Measurements from ENCODE around the gene MAGOHB.
A peak's percentile ranks its signal among the peaks of the same experiment; 100 is the strongest.
"Not testable (repeated sequence)": the region's sequence is repeated elsewhere in the genome, so short reads cannot be mapped to it uniquely, and the experiment has no call there.

MAGOHB gene

DNA sequence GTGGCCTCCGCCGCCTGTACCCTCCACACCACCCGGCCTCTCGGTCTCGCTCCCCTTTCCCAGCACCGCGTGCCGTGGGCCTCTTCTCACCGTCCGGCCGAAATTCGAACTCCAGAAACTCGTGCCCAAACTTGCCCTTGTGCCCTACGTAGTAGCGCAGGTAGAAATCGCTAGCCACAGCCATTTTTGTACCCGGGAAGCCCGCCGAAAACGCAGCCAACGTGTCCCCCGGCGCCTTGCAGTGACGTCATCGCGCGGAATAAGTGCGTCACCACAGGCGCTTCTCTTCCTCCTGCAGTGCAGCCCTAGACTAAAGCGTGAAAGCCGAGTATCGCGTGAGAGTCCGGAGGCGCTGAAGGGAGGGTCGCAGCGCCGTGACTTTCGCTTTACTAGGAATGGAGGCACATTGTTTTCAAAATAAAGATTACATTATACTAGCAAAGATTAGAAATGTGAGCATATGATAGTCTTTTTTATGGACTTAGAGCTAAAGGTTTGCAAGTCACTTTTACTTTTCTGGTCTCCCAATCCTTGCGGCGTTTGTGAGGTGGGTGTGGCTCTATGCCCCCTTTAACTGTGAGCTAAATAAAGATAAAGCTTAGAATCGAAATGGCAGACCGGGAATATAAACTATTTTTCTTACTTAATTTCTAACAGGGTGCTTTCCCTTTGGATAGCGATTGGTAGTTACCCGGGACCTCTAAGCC is at the start of gene MAGOHB:
MAGOHB (minus strand) TSS at position 261 of the 707 bp plus-strand sequence; CDS start at position 184, 77 bp downstream.
- Histone ChIP-seq H3K27me3 (no peaks in the 10 kb centered on the region), H3K9me3 (replicated peaks in 1 of 11) (no peaks in the 10 kb centered on the region), H3K4me2 (peak within 1 kb of the TSS; percentile 78 to 98 (median 90)), H3K9ac (peak within 1 kb of the TSS; percentile 89 to 95 (median 92)), H3K27ac (peak within 1 kb of the TSS; percentile 86 to 95 (median 92)), H3K4me3 (peak within 1 kb of the TSS; percentile 80 to 91 (median 84)), H3K4me1 (peaks cover 15 to 25% (median 22%) of the 10 kb centered on the region in 10 experiments), H4K20me1 (no peaks in the 10 kb centered on the region), H3K36me3 (peaks cover 17 to 38% (median 32%) of the 10 kb centered on the region in 11 experiments; a peak in 21 of 22 replicates)
- TF ChIP-seq Cebpa-rat (IDR thresholded peaks at IDR 0.05): no peak

DNA sequence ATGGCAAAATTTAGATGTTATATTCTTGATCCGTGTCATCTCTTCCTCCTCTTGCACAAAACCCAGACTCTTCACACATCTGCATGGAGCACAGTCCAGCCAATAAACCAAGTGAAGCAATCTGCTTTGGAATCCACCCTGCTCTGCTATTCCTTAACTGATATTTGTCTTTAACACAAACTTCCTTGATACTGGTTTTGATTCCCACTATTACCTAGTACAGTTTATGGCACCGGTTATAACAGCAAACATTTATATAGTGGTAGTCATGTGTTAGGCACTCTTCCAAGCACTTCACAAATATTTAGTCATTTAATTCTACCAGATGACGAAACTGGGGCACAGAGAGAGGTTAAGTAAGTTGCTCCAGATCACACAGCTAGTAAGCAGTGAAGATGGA is 47.9 kb upstream of the MAGOHB start:
- Histone ChIP-seq H3K4me2 (no peak overlapping the region), H4K20me1 (no peaks in the 10 kb centered on the region), H3K27me3 (no peaks in the 10 kb centered on the region), H3K4me1 (peaks cover 0 to 8% (median 0%) of the 10 kb centered on the region in 10 experiments; a peak in 2 of 20 replicates), H3K9me3 (replicated peaks in 1 of 11) (peaks cover 12 to 16% (median 15%) of the 10 kb centered on the region in 11 experiments), H3K36me3 (no peaks in the 10 kb centered on the region), H3K4me3 (no peak overlapping the region), H3K27ac (no peak overlapping the region), H3K9ac (no peak overlapping the region)
- TF ChIP-seq Cebpa-rat (IDR thresholded peaks at IDR 0.05): no peak

DNA sequence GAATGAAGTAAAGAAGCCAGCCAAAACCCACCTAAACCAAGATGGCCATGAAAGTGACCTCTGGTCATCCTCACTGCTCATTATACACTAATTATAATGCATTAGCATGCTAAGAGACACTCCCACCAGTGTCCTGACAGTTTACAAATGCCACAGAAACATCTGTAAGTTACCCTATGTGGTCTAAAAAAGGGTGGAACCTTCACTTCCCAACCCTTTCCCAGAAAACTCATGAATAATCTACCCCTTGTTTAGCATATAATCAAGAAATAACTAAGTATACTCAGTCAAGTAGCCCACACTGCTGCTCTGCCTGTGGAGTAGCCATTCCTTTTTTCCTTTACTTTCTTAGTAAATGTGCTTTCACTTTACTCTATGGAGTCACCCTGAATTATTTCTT is 40.6 kb upstream of the MAGOHB start:
- no peaks in the 10 kb centered on the region for H3K4me1 ChIP-seq
- H3K4me3 ChIP-seq: no peak overlapping the region
- no peak overlapping the region for H3K9ac ChIP-seq
- no peaks in the 10 kb centered on the region for H3K27me3 ChIP-seq
- H3K9me3 ChIP-seq (replicated peaks in 1 of 11): peaks cover 20 to 33% (median 28%) of the 10 kb centered on the region in 11 experiments
- no peaks in the 10 kb centered on the region for H3K36me3 ChIP-seq
- no peak overlapping the region for H3K4me2 ChIP-seq
- TF ChIP-seq Cebpa-rat (IDR thresholded peaks at IDR 0.05): no peak
- H4K20me1 ChIP-seq: no peaks in the 10 kb centered on the region
- no peak overlapping the region for H3K27ac ChIP-seq

DNA sequence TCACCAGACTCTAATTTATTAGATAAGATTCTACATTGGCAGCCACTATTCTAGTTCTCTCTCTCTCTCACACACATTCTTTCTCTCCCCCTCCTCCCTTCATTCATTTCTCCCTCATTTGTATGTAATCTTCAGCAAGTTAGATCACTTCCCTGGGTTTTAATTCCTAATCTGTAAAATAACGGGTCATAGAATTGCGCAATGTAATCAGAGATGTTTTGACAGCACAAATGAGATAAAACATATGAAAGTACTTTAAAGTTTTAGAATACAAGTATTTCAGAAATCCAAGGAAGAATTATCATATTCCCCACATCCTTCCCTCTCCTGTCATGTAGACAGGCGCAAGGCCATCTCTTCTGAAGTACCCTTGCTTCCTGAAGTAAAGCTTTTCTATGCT is 38.8 kb upstream of the MAGOHB start:
- Histone ChIP-seq H3K9me3 (replicated peaks in 1 of 11) (peaks cover 22 to 37% (median 31%) of the 10 kb centered on the region in 11 experiments), H3K4me2 (no peak overlapping the region), H3K36me3 (no peaks in the 10 kb centered on the region), H3K27ac (no peak overlapping the region), H3K4me3 (no peak overlapping the region), H3K9ac (no peak overlapping the region), H4K20me1 (no peaks in the 10 kb centered on the region), H3K4me1 (no peaks in the 10 kb centered on the region), H3K27me3 (no peaks in the 10 kb centered on the region)
- TF ChIP-seq Cebpa-rat (IDR thresholded peaks at IDR 0.05): peak in 5 of 11 experiments; percentile 20 to 80 (median 54); a peak in 7 of 22 replicates

DNA sequence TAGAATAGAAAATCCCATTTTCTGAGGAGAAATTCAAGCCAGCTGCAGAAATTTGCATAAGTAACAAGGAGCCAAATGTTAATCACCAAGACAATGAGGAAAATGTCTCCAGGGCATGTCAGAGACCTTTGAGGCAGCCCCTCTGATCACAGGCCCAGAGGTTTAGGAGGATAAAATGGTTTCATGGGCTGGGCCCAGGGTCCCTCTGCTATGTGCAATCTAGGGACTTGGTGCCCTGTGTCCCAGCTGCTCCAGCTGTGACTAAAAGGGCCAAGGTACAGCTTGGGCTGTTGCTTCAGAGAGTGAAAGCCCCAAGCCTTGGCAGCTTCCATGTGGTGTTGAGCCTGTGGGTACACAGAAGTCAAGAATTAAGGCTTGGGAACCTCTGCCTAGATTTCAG is 33.2 kb upstream of the MAGOHB start:
- H4K20me1 ChIP-seq, H3K27me3 ChIP-seq, H3K27ac ChIP-seq, H3K36me3 ChIP-seq, H3K4me2 ChIP-seq, H3K4me1 ChIP-seq, H3K9ac ChIP-seq: not testable (repeated sequence)
- 0 out of 20 replicates have a peak overlapping the region, but pooled peaks of 1 of the 10 experiments have one; percentile 15 for H3K4me3 ChIP-seq
- H3K9me3 ChIP-seq (replicated peaks in 1 of 11): peaks cover 33 to 35% (median 34%) of the 10 kb centered on the region in 11 experiments

DNA sequence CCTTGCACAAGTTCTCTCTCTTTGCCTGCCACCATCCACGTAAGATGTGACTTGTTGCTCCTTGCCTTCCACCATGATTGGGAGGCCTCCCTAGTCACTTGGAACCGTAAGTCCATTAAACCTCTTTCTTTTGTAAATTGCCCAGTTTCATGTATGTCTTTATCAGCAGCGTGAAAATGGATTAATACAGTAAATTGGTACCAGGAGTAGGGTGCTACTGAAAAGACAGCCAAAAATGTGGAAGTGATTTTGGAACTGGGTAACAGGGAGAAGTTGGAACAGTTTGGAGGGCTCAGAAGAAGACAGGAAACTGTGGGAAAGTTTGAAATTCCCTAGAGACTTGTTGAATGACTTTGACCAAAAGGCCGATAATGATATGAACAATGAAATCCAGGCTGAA is 32.5 kb upstream of the MAGOHB start:
- H3K27me3 ChIP-seq: no peaks in the 10 kb centered on the region
- H3K4me2 ChIP-seq: no peak overlapping the region
- no peaks in the 10 kb centered on the region for H3K4me1 ChIP-seq
- H3K4me3 ChIP-seq: no peak overlapping the region
- H3K36me3 ChIP-seq: no peaks in the 10 kb centered on the region; a peak in 1 of 22 replicates
- no peak overlapping the region for H3K9ac ChIP-seq
- H3K9me3 ChIP-seq (replicated peaks in 1 of 11): peaks cover 33 to 35% (median 34%) of the 10 kb centered on the region in 11 experiments
- no peak overlapping the region for H3K27ac ChIP-seq
- no peaks in the 10 kb centered on the region for H4K20me1 ChIP-seq
- TF ChIP-seq Cebpa-rat (IDR thresholded peaks at IDR 0.05): no peak

DNA sequence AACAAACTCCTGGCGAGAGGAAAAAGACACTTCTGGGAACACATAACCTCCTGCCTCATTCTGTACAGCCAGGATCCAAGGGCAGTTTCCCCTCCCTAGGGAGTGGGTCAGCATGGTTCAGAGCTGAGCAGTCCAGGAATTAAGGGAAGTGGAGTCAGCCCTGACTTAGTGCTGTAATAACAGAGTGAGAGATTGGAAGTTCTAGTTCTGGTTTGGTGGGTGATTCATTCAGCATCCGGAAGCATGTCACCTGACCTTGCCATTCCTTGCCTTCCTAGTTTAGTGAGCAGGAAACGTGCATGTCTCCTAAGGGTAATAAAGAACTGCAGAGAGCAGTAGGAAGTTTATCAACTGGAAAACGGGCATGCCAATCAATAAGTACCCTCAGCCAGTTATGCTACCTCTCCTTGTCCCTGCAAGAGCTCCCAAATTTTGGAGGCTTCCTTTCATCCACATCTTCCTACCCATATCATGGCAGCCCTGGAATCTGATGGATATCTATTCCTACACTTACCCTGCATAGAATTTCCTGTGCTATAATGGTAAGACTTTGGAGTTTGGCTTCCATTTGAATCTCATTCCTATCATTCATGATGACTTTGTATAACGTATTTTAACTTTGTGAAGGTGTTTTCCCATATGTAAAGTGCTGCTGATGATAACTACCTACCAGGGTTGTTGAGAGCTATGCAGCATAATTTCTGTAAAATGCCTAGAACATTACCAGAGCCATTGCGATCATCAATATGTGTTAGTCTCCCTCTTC is 28.5 kb upstream of the MAGOHB start:
- Histone ChIP-seq H3K9me3 (replicated peaks in 1 of 11) (peaks cover 22 to 25% (median 23%) of the 10 kb centered on the region in 11 experiments), H3K4me3 (no peak overlapping the region), H3K27ac (no peak overlapping the region), H3K4me1 (no peaks in the 10 kb centered on the region), H3K27me3 (no peaks in the 10 kb centered on the region), H3K9ac (no peak overlapping the region), H3K4me2 (no peak overlapping the region), H4K20me1 (no peaks in the 10 kb centered on the region), H3K36me3 (no peaks in the 10 kb centered on the region; a peak in 1 of 22 replicates)
- no peak for TF ChIP-seq Cebpa-rat (IDR thresholded peaks at IDR 0.05)

DNA sequence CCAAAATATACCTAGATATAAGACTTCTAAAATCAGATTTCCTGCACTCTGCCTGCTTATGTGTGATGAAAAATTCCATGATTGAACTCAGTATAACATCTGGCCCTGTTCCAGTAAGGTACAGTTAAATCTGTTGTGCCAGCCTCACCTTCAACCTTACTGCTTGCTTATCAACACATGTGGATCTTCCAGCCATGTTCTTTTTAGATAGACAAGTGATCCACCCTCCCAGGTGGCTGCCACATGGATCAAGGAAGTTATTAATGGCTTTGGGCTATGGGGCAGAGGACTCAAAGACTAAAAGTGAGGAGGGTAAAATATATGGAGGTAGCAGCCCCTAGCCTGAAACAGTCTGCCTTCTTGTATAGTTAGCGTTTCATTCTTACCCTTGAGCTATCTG is 25.3 kb upstream of the MAGOHB start:
- Histone ChIP-seq H3K36me3 (no peaks in the 10 kb centered on the region), H3K27me3 (no peaks in the 10 kb centered on the region), H3K4me3 (no peak overlapping the region), H3K27ac (no peak overlapping the region), H4K20me1 (no peaks in the 10 kb centered on the region), H3K9ac (no peak overlapping the region), H3K4me1 (no peaks in the 10 kb centered on the region), H3K4me2 (no peak overlapping the region), H3K9me3 (replicated peaks in 1 of 11) (no peaks in the 10 kb centered on the region)
- TF ChIP-seq Cebpa-rat (IDR thresholded peaks at IDR 0.05): no peak

DNA sequence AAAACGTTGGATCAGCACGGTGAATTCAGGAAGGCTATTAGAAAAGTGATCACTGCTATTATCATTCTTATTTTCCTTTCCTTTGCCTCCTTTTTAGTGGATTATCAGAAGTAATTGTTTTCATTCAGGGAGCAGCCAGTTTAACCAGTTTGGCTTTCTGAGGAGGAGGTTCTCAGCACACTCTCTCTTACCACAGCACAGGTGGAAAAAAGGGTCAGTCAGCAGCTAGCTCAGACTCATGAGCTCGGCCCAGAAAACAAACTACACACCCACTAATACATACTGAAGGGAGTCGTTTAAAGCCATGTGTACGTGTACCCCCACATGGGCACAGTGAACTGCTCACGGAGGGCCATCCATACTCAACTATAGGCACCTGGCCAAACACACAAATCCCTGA is 23.2 kb upstream of the MAGOHB start:
- H3K27ac ChIP-seq: no peak overlapping the region
- no peaks in the 10 kb centered on the region for H3K9me3 ChIP-seq (replicated peaks in 1 of 11)

More for the DNA sequence above, 23.2 kb upstream of the MAGOHB start:
- Histone ChIP-seq H3K36me3 (no peaks in the 10 kb centered on the region), H3K4me1 (no peaks in the 10 kb centered on the region), H3K9ac (no peak overlapping the region), H3K27me3 (no peaks in the 10 kb centered on the region), H3K4me3 (no peak overlapping the region), H3K4me2 (no peak overlapping the region), H4K20me1 (no peaks in the 10 kb centered on the region)
- TF ChIP-seq Cebpa-rat (IDR thresholded peaks at IDR 0.05): no peak
